ENCODE measurements around the gene CUBN.

DNA sequence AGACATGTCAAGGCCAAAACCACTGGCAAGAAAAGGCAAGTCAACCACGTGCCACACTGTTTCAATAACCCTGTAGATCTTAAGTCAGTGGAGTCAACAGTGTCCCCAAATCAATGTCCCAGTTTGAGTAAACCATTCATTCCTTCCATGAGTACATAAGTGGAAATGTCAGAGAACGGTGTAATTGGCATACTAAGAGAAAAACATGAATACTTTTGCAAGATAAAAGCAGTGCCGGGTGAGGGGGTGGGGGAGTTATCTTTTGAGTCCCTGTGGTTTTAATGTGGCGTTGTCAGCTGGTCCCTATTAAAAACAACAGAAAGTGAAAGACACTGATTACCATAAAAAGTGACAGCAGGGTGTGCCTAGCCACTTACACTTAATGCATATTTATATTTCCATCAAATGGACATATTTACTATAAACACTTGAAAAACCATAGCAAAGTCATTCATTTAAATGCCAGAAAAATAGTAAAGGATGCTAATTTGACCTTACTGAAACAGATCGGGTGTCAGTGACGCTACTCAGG is 350.2 kb downstream of the CUBN start:
- no peak for TF ChIP-seq EP300 (IDR thresholded peaks at IDR 0.05; ENCODE audit: low read depth)
- no peak for TF ChIP-seq CTCF (IDR thresholded peaks at IDR 0.05)

Data from transverse colon (tissue), 3 donors.